Gastrocnemius medialis (tissue), 4 donors: ENCODE data around the gene TXLNA.

Experiments used
- CTCF ChIP-seq, 5 experiments: fragments of 450-650 bp in 3 of 5; fragments of 200-600 bp in 2 of 5; sonication (generic) in 2 of 5; IDR thresholded peaks in 4 of 5; conservative IDR thresholded peaks in 1 of 5; 1 replicate in 4 of 5; 2 replicates in 1 of 5; pipeline ENCODE4 v1.5.1; 2016 to 2019; ENCODE audit warnings: antibody characterized with exemption in 5 of 5, mild to moderate bottlenecking in 3 of 5, moderate library complexity in 3 of 5
- POLR2A ChIP-seq, 2 donors: fragments of 450-650 bp; IDR thresholded peaks; one replicate each; pipeline ENCODE4 v1.6.1; 2017; ENCODE audit warnings: antibody characterized with exemption in 2 of 2, mild to moderate bottlenecking in 2 of 2, moderate library complexity in 2 of 2

- TF ChIP-seq CTCF (IDR thresholded peaks at IDR 0.05 in 4 of 5, conservative IDR thresholded peaks at IDR 0.05 in 1 of 5) (no peak), POLR2A (IDR thresholded peaks at IDR 0.05) (no peak)
Measured at GRCh38 chr1:32232558-32233304, 53.3 kb downstream of the TXLNA start.
